NCI-H748 treated with DMSO at 0.1 percent for 48 hours (cell line): ENCODE measurements around the gene ABHD12.

Experiments
- DNase-seq: peaks from one replicate; lab custom pipeline; 2025; lab: John Stamatoyannopoulos, UW

The ABHD12 gene

DNA sequence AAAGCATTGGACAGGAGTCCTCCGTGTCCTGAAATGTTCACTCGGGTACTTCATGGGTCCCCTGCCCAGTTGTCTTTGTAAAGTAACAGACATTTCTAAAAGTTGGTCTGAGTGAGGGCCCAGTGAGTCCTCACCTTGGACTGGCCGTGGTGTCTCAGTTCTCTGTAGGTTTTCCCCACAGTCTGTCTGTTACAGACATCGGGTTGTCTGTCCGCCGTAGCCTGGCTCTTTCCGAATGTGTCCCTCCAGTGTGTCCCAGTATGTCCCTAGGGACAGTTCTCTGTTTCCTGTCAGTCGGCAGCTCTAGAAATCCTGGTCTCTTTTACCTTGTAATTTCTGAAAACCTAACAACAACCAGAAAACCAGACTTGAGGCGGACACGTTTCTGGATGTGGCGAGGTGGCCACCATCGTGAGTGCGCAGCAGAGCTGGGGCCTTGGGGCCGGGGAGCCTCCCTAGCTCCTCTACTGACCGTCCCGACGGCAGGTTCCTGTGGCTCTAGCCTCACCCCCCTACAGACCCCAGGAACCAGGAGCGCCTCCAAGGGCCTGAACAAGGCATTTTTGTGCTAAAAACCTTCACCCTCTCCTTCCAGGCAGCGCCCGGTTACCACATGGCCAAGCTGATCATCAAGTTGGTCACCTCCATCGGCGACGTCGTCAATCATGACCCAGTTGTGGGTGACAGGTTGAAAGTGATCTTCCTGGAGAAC, 100.6 kb downstream of the ABHD12 start:
- DNase-seq, result no peak

DNA sequence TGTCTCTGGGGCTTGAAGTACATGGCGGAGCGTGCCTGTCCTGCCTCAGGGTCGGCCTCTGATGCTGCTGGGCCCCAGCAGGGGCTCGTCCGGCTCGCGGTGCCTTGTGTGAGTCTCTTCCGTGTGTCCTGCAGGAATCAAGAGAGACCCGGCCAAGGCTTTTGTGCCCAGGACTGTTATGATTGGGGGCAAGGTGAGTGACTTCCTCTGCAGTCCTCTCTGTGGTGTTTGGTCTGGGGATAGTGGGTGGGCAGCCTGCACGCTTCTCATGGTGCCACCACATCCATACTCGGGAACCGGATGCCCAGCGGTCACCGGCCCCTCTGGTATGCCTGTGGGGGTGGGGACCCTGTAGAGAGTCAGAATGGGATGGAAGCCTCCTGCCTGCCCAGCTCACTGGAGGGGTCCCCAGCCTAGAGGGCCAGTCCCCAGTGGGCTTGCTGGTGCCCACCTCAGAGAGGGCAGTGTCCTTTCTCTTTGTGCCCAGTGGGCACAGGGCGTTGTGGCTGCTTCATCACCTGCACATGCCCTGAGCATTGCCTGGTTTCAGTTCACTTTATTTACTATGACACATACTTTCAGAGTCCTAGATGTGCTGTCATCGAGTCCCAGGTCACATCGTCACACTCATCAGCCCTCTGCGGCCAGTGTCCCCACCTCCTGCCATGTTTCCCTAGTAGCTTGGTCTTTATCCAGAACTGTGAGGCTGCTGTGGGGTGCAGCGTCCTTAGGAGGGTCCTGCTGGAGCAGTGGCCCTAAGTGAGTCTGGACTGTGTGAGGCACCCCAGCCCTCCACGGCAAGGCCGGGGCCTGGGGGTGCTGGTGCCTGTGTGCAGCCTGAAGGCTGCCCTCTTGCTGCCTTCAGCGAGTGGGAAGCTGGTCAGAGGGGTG, 102.1 kb downstream of the ABHD12 start:
- DNase-seq, result no peak

DNA sequence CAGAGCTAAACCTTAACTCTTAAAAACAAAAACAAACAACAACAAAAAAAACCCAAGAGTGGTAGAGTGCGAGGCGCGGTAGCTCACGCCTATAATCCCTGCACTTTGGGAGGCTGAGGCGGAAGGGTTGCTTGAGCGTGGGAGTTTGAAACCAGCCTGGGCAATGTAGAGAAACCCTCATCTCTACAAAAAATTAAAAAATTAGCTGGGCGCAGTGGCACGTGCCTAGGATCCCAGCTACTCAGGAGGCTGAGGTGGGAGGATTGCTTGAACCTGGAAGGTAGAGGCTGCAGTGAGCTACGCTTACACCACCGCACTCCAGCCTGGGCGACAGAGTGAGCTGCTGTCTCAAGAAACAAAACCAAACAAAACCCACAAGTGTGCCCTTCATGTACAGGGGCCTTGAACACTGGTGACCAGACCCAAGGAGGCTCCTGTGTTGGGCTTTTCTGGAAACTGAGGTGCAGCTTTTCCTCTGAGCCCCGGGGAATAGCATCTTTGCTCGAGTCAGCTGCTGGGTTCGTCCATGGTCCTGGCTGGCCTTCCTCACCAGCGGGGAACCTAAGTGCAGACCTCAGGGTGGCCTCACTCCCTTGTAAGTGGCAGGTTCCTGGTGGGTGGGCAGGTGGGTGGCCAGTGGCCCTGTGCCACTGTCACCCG, 102.9 kb downstream of the ABHD12 start:
- DNase-seq, result no peak

DNA sequence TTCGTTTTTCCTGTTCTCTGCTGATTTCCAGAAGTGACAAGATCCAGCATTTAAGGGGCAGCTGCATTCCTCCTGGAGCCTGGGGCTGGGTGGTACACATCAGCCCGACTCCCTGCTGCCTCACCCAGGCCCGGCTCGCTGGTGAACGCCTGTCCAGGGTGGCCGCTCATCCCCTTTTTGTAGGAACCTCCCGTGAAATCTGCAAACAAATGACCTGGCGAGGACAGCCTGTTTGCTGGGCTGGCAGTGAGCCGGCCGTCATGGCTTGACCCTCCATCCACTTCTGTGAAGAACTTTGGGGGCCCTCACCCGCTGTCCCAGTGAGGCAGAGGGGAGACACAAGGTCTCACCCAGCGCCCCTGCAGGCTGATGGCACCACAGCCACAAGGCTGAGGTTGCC, 103.7 kb downstream of the ABHD12 start:
- no peak for DNase-seq

DNA sequence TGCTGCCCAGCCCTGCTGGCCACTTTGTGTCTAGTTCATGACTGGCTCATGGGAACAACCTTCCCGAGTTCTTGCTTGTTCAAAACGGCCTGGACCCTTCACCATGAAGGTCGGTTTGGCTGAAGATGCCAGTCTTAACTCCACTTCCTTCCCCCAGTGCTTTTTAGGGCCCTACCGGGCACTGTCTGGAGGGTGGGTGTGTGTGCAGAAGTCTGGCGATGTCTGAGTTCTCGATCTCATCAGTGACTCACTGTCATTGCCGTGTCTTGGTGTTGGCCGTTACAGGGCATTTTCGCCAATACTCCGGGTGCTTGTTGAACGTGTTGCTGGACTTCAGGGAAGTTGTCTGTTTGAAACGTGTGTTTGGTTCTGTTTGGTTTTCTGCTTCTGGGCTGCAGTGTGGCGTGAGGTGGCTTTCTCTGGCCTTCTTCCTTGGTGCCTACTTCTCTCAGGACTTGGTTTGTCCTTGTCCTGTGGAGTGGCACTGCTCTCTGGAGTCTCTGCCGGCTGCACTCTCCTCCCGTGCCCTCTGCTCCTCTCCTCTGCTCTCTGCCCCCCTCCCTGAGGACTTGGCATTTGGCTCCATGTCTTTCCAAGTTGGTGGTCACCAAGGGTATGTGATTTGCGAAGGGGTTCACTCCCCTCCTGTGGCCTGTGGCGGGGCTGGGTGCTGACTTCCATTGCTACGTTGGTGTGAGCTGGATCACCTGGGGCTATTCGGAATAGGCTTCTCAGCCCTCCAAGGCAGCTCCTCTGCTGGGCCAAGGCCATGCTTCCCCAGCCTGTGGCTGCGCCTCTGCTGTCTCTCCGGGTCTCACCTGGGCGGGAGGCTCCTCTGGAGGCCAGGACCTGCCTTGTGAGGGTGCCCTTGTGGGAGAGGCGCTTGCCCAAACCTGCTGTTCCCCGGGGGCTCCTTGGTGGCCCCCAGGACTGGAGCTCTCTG, 104.5 kb downstream of the ABHD12 start:
- DNase-seq, result no peak

DNA sequence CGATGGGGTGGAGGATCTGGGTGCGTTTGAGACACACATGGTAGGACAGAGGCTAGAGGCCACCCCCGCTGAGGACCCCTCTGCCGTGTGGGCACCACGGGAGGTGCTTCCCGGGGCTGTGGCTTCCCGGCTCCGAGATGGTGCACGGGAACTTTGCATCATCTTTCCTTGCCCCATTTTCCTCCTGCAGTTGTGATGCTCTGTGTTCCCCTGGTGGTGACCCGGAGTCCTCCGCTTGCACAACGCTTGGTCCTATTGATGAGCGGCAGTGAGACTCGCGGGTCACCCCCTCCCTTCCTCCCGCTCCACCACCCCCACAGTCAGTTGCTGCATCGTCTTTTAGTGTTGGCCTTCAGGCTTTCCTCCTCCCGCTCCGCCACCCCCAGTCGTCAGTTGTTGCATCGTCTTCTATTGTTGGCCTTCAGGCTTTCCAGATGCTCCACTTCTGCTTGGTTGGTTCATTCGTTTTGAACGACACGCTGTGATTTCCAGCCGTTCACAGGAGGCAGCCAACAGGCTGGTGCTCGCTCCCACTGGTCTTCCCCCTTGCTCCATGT, 105.5 kb downstream of the ABHD12 start:
- no peak for DNase-seq

DNA sequence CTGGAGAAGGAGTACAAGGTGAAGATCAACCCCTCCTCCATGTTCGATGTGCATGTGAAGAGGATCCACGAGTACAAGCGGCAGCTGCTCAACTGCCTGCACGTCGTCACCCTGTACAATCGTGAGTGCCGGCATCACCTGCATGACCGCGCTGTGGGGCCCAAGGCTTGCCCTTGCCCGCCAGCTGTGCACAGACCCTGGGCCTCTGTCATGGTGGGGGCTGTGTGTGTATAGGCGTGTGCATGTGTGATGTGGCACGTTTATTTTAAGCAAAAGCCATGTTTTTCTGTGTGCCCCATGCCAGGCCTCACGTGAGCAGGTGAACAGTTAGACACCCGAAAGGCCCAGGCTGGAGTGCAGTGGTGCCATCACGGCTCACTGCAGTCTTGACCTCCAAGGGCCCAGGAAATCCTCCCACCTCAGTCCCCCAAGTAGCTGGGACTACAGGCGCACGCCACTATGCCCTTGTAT, 106.5 kb downstream of the ABHD12 start:
- no peak for DNase-seq

DNA sequence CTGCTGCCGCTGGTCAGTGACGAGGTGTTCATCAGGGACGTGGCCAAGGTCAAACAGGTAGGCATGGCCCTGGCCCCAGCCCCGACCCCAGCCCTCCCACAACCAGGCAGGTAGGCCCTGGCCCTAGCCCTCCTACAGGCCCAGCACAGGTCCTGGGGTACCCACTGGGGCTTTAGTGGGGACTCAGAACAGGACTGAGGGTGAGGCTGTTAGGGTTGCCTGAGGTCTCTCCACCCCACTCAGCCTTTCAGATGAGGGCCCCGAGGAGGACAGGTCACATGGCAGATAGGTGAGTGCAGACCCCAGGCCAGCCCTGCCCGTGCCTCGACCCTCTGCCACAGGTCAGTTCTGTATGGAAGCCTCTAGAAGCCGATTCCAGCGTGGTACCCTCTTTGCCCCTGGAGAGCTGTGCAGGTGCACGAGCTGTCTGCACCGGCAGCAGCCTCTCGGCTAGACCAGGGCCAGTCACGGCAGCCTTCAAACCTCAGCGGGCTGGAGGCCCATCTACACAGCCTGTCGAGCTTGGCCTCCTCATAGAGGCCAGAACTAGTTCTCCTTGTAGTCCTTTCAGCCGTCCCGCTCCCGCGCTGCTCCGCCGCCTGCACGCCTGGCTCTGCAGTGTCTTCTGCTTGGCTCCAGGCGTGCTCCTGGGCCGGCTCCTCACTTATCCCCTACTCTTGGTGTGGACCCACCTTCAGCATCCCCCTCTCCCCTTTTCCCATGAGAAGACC, 107.2 kb downstream of the ABHD12 start:
- no peak for DNase-seq

DNA sequence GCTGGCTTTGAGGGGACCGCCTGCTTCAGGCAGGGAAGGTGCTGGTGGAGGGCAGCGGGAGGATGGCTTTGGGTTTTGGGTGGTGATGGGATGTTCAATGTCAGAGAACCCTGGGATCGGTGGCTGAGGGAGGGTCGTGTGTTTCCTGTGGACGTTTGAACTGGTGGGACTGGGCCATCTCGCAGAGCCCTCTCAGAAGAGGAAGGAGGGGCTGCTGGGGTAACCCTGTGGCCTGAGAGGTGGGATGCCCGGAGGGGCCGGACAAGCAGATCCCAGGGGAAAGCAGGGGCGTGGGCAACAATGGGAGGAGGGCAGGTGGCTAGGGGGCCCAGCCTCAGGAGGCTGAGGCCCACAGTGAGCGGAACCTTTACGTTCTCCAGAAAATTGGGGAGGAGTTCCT, 107.8 kb downstream of the ABHD12 start:
- no peak for DNase-seq

DNA sequence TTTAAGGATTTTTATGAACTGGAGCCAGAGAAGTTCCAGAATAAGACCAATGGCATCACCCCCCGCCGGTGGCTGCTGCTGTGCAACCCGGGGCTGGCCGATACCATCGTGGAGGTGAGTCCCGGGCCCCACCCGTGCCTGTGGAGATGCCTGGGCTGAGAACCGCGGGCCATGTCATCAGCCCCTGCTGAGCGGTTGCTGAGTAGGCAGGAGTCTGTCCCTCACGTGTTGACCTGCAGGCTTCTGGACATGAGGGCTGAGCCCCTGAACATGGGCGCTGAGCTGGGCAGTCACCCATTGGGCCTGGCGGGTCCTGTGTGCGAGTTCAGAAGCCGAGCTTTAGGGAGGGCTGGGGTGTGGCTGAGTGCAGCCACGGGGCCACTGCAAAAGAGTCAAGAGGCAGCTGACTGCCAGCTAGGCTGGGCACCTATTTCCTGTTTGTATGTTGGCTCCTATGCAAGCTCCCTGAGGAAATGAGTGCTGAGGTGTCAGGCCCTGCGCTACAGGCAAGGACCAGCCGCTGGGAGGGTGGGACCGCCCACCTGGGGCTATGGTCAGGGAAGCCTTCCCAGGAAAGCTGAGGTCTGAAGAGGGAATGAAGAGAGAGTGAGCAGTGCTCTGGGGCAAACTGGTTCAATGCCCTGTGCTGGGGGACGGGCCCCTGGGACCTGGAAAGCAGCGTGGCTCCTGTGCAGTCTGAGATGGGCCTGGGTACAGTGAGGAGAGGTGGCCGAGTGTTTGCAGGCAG, 108.4 kb downstream of the ABHD12 start:
- DNase-seq, result no peak

DNA sequence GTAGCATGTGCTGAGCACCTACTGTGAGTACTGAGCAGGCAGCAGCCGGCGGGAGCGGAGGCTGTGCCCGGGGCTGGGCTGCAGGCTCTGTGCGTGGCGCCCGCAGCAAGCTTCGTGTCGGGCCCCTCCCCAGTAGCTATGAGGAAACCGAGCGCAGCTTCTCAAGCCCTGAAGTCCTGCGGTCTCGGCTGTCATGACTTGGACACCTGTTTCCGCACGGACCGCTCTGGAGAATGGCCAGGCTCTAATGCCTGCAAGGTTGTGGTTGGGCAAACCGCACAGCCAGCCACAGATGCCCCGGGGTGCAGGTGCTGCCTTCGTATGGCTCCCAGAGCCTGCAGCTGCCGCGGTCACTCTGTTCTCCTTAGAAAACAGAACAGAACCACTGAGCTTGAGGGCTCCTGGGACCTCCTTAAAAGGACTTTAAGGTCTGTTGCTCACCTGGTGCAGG, 109.1 kb downstream of the ABHD12 start:
- DNase-seq, result no peak

DNA sequence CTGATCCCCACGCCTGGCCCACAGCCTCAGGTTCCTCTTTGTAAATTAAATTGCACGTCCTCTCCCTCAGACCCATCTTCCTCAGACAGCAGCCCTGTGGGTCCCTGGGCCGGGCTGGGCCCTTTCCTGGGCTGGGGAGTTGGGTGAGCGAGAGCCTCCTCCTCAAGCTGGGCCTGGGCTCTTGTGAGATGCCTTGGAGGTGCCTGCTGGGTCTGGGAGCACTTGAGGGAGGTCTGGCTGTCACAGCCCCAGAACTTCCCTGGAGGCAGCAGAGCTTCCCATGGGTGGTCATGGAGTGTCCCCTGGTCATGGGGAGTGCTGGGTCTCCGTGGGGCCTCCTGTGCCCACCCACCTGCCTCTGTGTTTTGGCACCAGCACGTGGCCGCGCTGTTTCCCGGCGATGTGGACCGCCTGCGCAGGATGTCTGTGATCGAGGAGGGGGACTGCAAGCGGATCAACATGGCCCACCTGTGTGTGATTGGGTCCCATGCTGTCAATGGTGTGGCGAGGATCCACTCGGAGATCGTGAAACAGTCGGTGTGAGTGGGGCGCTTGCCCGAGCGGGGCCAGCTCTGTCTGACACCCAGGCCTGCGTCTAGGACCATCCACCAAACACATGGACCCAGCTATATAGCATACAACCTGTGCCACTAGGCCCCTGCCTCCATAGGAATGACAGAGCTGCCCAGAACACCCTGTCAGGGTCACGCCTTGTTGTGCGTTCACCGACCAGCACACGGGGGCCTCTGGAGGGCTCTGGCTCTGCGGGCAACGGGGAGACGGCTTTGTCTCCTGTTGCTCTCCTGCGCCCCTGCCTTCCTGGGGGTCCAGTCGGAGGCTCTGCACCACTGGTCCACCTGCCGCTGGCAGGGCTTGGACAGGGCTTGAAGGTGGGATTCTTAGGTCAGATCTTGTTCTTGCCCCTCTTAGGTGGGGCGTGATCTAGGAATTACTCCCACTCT, 109.8 kb downstream of the ABHD12 start:
- DNase-seq, result no peak

DNA sequence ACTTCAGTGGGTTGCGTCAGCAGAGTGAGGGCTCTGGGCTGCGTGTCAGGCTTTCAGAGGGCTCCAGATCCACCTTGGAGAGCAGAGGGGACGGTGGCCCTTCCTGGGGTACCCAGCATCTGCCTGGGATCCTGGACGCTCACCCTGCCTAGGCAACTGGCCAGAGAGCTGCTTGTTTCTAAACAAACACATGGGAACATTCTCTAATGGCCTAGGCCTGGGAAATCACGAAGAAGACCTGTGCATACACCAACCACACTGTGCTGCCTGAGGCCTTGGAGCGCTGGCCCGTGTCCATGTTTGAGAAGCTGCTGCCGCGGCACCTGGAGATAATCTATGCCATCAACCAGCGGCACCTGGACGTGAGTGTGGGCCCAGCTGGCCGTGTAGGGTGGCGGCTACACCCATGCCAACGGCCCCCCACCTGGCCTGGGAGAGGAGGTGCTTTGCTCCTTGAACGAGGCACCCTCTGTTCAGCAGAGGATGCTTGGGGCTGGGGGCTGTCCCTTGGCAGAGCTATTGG, 110.5 kb downstream of the ABHD12 start:
- DNase-seq, result no peak

DNA sequence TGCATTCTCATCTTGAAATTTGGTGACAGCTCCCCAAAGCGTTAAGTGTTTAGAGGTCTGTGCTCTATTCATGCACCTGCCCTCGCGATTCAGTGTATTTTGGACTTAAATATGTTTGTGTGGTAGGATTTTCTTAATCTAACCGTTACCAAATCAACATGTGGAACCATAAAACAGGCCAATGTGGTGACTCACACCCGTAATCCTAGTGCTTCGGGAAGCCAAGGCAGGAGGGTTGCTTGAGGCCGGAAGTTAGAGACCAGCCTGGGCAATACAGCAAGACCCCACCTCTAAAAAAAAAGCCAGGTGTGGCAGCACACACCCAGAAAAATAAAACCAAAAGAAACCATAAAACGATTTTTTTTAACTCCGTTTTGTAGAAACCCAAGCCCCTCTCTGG, 111.2 kb downstream of the ABHD12 start:
- no peak for DNase-seq

DNA sequence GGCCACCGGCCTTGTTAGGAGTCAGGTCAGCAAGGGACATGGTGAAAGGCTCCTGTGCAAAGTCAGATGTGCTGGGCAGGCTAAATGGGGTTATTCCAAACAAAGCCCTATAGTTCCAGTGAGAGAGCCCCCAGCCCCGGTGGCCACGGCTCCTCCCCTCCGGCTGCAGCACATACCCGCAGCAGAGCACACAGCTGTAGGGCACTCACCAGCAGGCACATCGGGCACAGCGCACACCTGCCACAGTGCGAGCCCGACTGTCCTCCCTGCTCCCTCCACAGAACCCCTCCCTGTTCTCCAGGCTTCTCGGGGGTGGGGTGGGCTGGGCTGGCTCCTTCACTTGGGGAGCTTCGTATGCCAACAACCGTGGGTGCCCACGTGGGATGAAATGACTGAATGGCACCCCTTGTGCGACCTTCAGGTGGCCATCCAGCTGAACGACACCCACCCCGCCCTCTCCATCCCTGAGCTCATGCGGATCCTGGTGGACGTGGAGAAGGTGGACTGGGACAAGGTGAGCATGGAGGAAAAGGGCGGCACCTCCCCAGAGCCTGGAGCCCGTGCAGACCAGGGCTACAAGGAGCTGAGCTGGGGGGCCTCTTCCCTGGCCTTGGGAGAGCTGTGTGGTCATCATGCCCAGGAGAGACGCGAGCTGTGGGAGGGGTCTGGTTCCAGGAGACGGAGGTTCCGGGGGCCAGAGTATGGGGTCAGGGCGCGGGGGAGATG, 111.8 kb downstream of the ABHD12 start:
- DNase-seq, result no peak

DNA sequence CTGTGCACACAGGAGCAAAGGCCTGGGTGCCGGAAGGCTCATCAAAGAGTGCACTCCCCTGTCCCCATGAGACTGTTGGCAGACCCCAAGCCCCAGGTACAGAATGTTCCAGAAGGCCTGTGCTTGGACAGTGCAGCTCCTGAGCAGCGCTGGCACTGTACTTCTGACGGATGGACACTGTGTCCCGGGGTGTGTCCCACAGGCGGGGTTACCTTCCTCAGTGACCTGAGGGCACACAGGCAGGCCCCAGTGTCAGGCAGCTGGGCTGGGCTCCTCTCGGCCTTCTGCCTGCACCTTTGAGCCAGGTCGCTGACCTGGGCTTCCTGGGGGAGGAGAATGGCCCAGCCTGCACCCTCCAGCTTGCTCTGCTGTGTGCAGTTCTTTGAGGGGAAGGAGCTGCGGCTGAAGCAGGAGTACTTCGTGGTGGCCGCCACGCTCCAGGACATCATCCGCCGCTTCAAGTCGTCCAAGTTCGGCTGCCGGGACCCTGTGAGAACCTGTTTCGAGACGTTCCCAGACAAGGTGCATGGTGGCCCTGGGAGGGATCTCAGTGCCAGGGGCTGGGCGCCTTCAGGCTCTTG, 112.6 kb downstream of the ABHD12 start:
- no peak for DNase-seq

DNA sequence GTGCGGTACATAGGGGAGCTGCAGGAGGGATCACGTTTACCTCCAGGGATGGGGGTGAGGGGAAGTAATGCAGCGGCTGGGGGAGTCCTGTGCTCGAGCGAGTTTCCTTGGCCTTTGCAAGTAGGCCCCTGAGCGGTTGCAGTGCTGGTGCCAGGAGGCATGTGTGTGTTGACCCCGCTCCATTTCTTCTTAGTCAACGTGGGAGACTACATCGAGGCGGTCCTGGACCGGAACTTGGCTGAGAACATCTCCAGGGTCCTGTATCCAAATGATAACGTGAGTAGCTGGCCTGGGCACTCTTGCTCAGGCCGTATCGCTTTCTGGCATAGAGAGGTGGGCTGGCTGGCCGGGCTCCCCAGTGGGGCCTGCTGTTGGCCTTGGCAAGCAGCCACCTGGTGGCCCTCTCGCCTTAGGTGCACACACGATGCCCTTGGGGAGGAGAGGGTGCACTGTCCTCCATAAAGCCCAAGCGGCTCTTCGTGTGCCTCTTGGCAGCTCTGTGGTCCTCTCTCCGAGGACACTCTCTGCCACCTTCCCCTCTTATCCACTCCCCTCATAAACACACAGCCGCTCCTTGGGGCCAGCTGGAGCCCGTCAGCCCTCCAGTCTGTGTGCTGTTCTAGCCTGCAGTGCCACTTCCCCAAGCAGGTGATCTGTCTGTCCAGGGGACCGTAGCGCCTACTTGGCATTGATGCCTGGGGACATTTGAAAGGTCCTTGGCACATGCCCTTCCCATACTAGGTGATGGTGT, 113.4 kb downstream of the ABHD12 start:
- DNase-seq, result no peak
